Measurements from ENCODE around the gene ODAD2.

GRCh38 chr10:27914888-27915287 lies 84.0 kb downstream of the ODAD2 start:
- TF ChIP-seq, protein P1, sequence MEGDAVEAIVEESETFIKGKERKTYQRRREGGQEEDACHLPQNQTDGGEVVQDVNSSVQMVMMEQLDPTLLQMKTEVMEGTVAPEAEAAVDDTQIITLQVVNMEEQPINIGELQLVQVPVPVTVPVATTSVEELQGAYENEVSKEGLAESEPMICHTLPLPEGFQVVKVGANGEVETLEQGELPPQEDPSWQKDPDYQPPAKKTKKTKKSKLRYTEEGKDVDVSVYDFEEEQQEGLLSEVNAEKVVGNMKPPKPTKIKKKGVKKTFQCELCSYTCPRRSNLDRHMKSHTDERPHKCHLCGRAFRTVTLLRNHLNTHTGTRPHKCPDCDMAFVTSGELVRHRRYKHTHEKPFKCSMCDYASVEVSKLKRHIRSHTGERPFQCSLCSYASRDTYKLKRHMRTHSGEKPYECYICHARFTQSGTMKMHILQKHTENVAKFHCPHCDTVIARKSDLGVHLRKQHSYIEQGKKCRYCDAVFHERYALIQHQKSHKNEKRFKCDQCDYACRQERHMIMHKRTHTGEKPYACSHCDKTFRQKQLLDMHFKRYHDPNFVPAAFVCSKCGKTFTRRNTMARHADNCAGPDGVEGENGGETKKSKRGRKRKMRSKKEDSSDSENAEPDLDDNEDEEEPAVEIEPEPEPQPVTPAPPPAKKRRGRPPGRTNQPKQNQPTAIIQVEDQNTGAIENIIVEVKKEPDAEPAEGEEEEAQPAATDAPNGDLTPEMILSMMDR (IDR thresholded peaks at IDR 0.05) = no peak
- no peak for TF ChIP-seq POLR2AphosphoS5 (IDR thresholded peaks at IDR 0.05)
